Measurements from ENCODE around the gene ZAR1L. TPM values are rescaled to one million over a fixed set of nuclear protein-coding genes. Genes with fewer than 3 reads are reported as not detected.

ZAR1L gene
- total RNA-seq, 1 experiment from 2014 or later: not detected

Other genes starting within 250 kb of the ZAR1L start
- 9.1 and 16.8 TPM in 2 replicates for gene BRCA2, start 145 bp upstream of the ZAR1L start, total RNA-seq (2014; rRNA removed)
- 0.15 and 0.17 TPM in 2 replicates for gene N4BP2L1, start 112.8 kb upstream of the ZAR1L start, total RNA-seq (2014; rRNA removed)
- gene N4BP2L2, start 223.4 kb upstream of the ZAR1L start, total RNA-seq (2014; rRNA removed): 31.7 and 51.4 TPM in 2 replicates

Measured in PC-3 (cell line).